ENCODE measurements around the gene LRRC7.
A peak's percentile ranks its signal among the peaks of the same experiment; 100 is the strongest.

DNA sequence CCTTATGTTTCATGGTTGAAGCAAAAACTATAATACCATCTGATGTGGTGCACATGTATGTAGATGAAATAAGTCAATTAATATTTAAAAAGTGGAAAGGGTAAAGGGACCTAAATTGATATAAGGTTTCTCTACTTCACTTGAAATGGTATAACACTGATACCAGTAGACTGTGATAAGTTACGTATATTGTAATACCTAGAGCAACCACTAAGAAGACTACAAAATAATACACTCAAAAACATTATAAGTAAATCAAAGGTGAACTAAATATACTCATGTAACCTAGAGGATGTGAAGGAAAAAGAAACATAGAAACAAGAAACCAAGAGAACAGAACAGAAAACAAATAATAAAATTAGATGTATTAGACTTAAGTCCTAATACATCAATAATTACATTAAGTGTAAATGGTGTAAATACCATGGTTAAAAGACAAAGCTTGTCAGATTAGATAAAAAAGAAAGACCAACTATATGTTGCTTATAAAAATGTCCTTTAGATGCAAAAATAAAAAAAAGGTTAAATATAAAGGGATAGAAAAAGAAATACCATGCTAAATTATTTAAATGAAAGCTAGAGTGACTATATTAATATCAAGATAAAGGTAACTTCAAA lies 118.8 kb downstream of the LRRC7 start:
- peak in 1 of 4 experiments; percentile 33 for TF ChIP-seq CTCF (IDR thresholded peaks at IDR 0.05)
- TF ChIP-seq POLR2AphosphoS5 (IDR thresholded peaks at IDR 0.05) = no peak

All from prostate gland (tissue), 2 donors.